WTC11 (cell line): Measurements from ENCODE around the gene FTL.

Source experiments
- FOXK1 ChIP-seq: sonication (generic); formaldehyde crosslinking; IDR thresholded peaks from 2 replicates; pipeline ENCODE4 v1.8.0; 2022; ENCODE audit warnings: mild to moderate bottlenecking, moderate library complexity, missing genetic modification reagents
- JUN ChIP-seq: sonication (generic); formaldehyde crosslinking; IDR thresholded peaks from 2 replicates; pipeline ENCODE4 v1.8.0; 2023; ENCODE audit warnings: mild to moderate bottlenecking, missing genetic modification reagents
- RELA ChIP-seq: sonication (generic); formaldehyde crosslinking; IDR thresholded peaks from 2 replicates; pipeline ENCODE4 v1.8.1; 2022; ENCODE audit warnings: missing genetic modification reagents, mild to moderate bottlenecking, borderline replicate concordance
- SP1 ChIP-seq: sonication (generic); formaldehyde crosslinking; conservative IDR thresholded peaks from 2 replicates; pipeline ENCODE4 v1.8.1; 2022; ENCODE audit warnings: missing genetic modification reagents
- TF ChIP-seq, protein P1 (sequence below): sonication (generic); formaldehyde crosslinking; IDR thresholded peaks from 2 replicates; pipeline ENCODE4 v1.8.0; 2023; ENCODE audit warnings: missing genetic modification reagents, mild to moderate bottlenecking, borderline replicate concordance
- TF ChIP-seq, protein P2 (sequence below): fragments of 200-600 bp; IDR thresholded peaks from 2 replicates; pipeline ENCODE4 v1.8.0; 2022; ENCODE audit warnings: antibody characterized with exemption

DNA sequence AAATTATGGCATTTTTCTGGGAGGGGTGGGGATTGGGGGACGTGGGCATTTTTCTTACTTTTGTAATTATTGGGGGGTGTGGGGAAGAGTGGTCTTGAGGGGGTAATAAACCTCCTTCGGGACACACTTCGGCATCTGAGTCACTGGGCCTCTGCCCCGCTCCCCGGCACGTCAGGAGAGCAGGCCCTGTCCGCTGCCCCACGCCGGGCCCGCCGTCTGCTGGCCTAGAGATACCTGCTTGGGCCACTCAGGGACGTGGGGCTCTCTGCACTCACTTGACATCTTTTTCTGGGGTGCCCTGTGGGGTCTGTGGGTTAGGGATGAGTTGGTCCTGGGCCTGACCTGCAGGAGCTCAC lies 3.5 kb upstream of the FTL start:
- TF ChIP-seq FOXK1 (CRISPR knock-in tag) (no peak), JUN (CRISPR knock-in tag) (no peak), SP1 (CRISPR knock-in tag) (no peak), RELA (CRISPR knock-in tag) (no peak)
- TF ChIP-seq, protein P1, sequence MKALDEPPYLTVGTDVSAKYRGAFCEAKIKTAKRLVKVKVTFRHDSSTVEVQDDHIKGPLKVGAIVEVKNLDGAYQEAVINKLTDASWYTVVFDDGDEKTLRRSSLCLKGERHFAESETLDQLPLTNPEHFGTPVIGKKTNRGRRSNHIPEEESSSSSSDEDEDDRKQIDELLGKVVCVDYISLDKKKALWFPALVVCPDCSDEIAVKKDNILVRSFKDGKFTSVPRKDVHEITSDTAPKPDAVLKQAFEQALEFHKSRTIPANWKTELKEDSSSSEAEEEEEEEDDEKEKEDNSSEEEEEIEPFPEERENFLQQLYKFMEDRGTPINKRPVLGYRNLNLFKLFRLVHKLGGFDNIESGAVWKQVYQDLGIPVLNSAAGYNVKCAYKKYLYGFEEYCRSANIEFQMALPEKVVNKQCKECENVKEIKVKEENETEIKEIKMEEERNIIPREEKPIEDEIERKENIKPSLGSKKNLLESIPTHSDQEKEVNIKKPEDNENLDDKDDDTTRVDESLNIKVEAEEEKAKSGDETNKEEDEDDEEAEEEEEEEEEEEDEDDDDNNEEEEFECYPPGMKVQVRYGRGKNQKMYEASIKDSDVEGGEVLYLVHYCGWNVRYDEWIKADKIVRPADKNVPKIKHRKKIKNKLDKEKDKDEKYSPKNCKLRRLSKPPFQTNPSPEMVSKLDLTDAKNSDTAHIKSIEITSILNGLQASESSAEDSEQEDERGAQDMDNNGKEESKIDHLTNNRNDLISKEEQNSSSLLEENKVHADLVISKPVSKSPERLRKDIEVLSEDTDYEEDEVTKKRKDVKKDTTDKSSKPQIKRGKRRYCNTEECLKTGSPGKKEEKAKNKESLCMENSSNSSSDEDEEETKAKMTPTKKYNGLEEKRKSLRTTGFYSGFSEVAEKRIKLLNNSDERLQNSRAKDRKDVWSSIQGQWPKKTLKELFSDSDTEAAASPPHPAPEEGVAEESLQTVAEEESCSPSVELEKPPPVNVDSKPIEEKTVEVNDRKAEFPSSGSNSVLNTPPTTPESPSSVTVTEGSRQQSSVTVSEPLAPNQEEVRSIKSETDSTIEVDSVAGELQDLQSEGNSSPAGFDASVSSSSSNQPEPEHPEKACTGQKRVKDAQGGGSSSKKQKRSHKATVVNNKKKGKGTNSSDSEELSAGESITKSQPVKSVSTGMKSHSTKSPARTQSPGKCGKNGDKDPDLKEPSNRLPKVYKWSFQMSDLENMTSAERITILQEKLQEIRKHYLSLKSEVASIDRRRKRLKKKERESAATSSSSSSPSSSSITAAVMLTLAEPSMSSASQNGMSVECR (CRISPR knock-in tag) = no peak
- TF ChIP-seq, protein P2, sequence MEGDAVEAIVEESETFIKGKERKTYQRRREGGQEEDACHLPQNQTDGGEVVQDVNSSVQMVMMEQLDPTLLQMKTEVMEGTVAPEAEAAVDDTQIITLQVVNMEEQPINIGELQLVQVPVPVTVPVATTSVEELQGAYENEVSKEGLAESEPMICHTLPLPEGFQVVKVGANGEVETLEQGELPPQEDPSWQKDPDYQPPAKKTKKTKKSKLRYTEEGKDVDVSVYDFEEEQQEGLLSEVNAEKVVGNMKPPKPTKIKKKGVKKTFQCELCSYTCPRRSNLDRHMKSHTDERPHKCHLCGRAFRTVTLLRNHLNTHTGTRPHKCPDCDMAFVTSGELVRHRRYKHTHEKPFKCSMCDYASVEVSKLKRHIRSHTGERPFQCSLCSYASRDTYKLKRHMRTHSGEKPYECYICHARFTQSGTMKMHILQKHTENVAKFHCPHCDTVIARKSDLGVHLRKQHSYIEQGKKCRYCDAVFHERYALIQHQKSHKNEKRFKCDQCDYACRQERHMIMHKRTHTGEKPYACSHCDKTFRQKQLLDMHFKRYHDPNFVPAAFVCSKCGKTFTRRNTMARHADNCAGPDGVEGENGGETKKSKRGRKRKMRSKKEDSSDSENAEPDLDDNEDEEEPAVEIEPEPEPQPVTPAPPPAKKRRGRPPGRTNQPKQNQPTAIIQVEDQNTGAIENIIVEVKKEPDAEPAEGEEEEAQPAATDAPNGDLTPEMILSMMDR = no peak
